Glomerular visceral epithelial cell (primary cell): ENCODE data around the gene FAT1.

Experiments
- DNase-seq: peaks from one replicate; pipeline ENCODE4 v3.0.0-alpha.2; 2016; ENCODE audit errors: extremely low spot score

FAT1 gene

GRCh38 chr4:186725469-186726425 lies 2.1 kb upstream of the FAT1 start:
- DNase-seq, result peak; percentile 84

- peak; percentile 58 for DNase-seq
These were observed 1.3 kb upstream of the FAT1 start for GRCh38 chr4:186724864-186725468.

- DNase-seq, result no peak
These were observed 605 bp upstream of the FAT1 start for GRCh38 chr4:186724058-186724863.

GRCh38 chr4:186722796-186723291 lies 812 bp downstream of the FAT1 start:
- peak; percentile 50 for DNase-seq

GRCh38 chr4:186719925-186720694 lies 3.5 kb downstream of the FAT1 start:
- DNase-seq, result peak; percentile 48

GRCh38 chr4:186717556-186717955 lies 6.1 kb downstream of the FAT1 start:
- DNase-seq, result no peak

GRCh38 chr4:186715077-186715476 lies 8.6 kb downstream of the FAT1 start:
- no peak for DNase-seq

GRCh38 chr4:186714006-186714675 lies 9.5 kb downstream of the FAT1 start:
- no peak for DNase-seq

- no peak for DNase-seq
These were observed 11.0 kb downstream of the FAT1 start for GRCh38 chr4:186712690-186713089.

GRCh38 chr4:186710521-186711119 lies 13.0 kb downstream of the FAT1 start:
- DNase-seq, result no peak

GRCh38 chr4:186709517-186709916 lies 14.1 kb downstream of the FAT1 start:
- no peak for DNase-seq

GRCh38 chr4:186708554-186708953 lies 15.1 kb downstream of the FAT1 start:
- DNase-seq, result no peak

GRCh38 chr4:186707996-186708395 lies 15.7 kb downstream of the FAT1 start:
- no peak for DNase-seq

GRCh38 chr4:186707574-186707973 lies 16.1 kb downstream of the FAT1 start:
- DNase-seq, result no peak

- no peak for DNase-seq
These were observed 19.6 kb downstream of the FAT1 start for GRCh38 chr4:186704057-186704456.

GRCh38 chr4:186703510-186703909 lies 20.1 kb downstream of the FAT1 start:
- DNase-seq, result no peak

GRCh38 chr4:186702940-186703339 lies 20.7 kb downstream of the FAT1 start:
- DNase-seq, result no peak

GRCh38 chr4:186702297-186702696 lies 21.4 kb downstream of the FAT1 start:
- DNase-seq, result no peak

GRCh38 chr4:186701788-186702187 lies 21.9 kb downstream of the FAT1 start:
- no peak for DNase-seq

- peak; percentile 46 for DNase-seq
These were observed 22.4 kb downstream of the FAT1 start for GRCh38 chr4:186701273-186701672.
